Peyer's patch (tissue), 4 donors: ENCODE measurements around the gene SCRT2.

Source experiments
- POLR2A ChIP-seq, 2 donors: fragments of 450-650 bp; IDR thresholded peaks; one replicate each; pipeline ENCODE4 v1.5.1; 2017; ENCODE audit warnings: antibody characterized with exemption in 2 of 2, mild to moderate bottlenecking in 2 of 2, moderate library complexity in 2 of 2
- TF ChIP-seq, protein P1 (sequence below), 6 experiments: fragments of 450-650 bp in 4 of 6; fragments of 200-600 bp in 2 of 6; sonication (generic) in 1 of 6; IDR thresholded peaks; one replicate each; pipeline ENCODE4 v1.5.1; 2017 to 2019; ENCODE audit warnings: antibody characterized with exemption in 6 of 6, mild to moderate bottlenecking in 3 of 6, moderate library complexity in 1 of 6

- TF ChIP-seq, protein P1, sequence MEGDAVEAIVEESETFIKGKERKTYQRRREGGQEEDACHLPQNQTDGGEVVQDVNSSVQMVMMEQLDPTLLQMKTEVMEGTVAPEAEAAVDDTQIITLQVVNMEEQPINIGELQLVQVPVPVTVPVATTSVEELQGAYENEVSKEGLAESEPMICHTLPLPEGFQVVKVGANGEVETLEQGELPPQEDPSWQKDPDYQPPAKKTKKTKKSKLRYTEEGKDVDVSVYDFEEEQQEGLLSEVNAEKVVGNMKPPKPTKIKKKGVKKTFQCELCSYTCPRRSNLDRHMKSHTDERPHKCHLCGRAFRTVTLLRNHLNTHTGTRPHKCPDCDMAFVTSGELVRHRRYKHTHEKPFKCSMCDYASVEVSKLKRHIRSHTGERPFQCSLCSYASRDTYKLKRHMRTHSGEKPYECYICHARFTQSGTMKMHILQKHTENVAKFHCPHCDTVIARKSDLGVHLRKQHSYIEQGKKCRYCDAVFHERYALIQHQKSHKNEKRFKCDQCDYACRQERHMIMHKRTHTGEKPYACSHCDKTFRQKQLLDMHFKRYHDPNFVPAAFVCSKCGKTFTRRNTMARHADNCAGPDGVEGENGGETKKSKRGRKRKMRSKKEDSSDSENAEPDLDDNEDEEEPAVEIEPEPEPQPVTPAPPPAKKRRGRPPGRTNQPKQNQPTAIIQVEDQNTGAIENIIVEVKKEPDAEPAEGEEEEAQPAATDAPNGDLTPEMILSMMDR (IDR thresholded peaks at IDR 0.05), result no peak
- no peak for TF ChIP-seq POLR2A (IDR thresholded peaks at IDR 0.05)
Observed at GRCh38 chr20:637559-637958, 38.0 kb downstream of the SCRT2 start.
